ENCODE data around the gene LELP1.

DNA sequence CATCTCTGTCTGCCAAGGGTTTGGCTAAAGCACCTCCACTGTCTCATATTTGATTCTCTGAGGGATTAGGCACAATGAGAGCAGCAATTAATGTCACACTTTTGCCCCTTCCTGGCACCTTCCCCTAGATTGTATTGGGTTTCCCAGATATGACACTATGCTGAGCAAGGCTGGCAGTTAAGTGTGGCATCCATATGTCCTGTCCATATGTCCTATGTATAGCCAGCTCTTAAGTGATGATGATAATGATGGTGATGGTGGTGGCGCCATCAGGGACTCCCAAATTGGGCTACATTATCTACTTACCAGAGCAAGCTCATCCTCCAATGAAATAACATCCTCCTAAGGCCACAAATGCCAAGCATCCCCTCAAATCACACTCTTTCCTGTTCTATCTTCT is 42.8 kb downstream of the LELP1 start:
- TF ChIP-seq, protein P1, sequence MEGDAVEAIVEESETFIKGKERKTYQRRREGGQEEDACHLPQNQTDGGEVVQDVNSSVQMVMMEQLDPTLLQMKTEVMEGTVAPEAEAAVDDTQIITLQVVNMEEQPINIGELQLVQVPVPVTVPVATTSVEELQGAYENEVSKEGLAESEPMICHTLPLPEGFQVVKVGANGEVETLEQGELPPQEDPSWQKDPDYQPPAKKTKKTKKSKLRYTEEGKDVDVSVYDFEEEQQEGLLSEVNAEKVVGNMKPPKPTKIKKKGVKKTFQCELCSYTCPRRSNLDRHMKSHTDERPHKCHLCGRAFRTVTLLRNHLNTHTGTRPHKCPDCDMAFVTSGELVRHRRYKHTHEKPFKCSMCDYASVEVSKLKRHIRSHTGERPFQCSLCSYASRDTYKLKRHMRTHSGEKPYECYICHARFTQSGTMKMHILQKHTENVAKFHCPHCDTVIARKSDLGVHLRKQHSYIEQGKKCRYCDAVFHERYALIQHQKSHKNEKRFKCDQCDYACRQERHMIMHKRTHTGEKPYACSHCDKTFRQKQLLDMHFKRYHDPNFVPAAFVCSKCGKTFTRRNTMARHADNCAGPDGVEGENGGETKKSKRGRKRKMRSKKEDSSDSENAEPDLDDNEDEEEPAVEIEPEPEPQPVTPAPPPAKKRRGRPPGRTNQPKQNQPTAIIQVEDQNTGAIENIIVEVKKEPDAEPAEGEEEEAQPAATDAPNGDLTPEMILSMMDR (conservative IDR thresholded peaks at IDR 0.05; ENCODE audit: low read depth, low read length) = no peak
- TF ChIP-seq EZH2 (IDR thresholded peaks at IDR 0.05; ENCODE audit: borderline replicate concordance, low read depth, low read length, poor library complexity, severe bottlenecking) = no peak
